Mucosa of descending colon (tissue), 3 donors: ENCODE results near the gene ENAH. TPM values are rescaled to one million over a fixed set of nuclear protein-coding genes. Genes with fewer than 3 reads are reported as not detected.

Source experiments
- ATAC-seq: fragments of 200-7000 bp; cut with Tn5 transposase; one replicate; pipeline ENCODE4 v1.9.1; 2020; ENCODE audit warnings: mild to moderate bottlenecking, moderate library complexity
- DNase-seq, 3 donors: peaks; one replicate each; pipeline ENCODE4 v3.0.0-alpha.2; 2020
- H3K36me3 ChIP-seq: fragments of 200-600 bp; one replicate; pipeline ENCODE4 v1.8.0; 2021; ENCODE audit warnings: low read depth, mild to moderate bottlenecking
- H3K4me1 ChIP-seq: fragments of 200-600 bp; one replicate; pipeline ENCODE4 v1.8.0; 2021; ENCODE audit warnings: low read depth, mild to moderate bottlenecking
- H3K4me3 ChIP-seq: fragments of 200-600 bp; one replicate; pipeline ENCODE4 v1.8.0; 2021; ENCODE audit warnings: mild to moderate bottlenecking
- H3K9me3 ChIP-seq: fragments of 200-600 bp; one replicate; pipeline ENCODE4 v1.8.0; 2021; ENCODE audit warnings: mild to moderate bottlenecking
- CTCF ChIP-seq: fragments of 200-600 bp; IDR thresholded peaks from one replicate; pipeline ENCODE4 v1.8.0; 2022; ENCODE audit warnings: antibody characterized with exemption, mild to moderate bottlenecking
- intact Hi-C, 2 donors: fragments of 100-400 bp; cut with DNase I in 1 of 2; cut with micrococcal nuclease in 1 of 2; formaldehyde crosslinking; loops; one replicate each; pipeline versions ENCODE4 v1.11.0 to v1.11.1; 2022; cut with DNase I, micrococcal nuclease
- total RNA-seq, 3 donors: library from RNA; stranded (reverse); fragmentation: NEBNext Ultra II Directional in 2 of 3; extraction: Animal tissue kit (Norgen Biotek cat#: 25700) in 2 of 3; gene quantifications; one replicate each; pipeline versions ENCODE4 v1.2.1 to v1.2.4, GENCODE V29; 2021 to 2023
- donor health status: DM: no; HTN: no; CAD: no; lungs with moderate emphysema.
- donor health status: DM: no; HTN: no; CAD: no.
- donor health status: DM: no; HTN: yes; CAD: no.

The ENAH gene
- total RNA-seq, 3 donors from 2014 or later, result 17.6 to 130 (median 41.3) TPM

DNA sequence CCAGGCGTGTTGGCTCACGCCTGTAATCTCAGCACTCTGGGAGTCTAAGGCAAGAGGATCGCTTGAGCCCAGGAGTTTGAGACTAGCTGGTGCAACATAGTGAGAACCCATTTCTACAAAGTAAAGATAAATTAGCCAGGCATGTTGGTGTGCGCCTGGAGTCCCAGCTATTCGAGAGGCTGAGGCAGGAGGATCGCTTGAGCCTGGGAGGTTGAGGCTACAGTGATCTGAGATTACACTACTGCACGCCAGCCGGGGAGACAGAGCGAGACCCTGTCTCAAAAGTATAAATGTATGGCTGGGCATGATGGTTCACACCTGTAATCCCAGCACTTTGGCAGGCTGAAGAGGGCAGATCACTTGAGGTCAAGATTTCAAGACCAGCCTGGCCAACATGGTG lies 173.6 kb downstream of the ENAH start:
- ATAC-seq (no peak), DNase-seq (no peak)
- intact Hi-C loops, result loop anchor here (5.0 to 10.0 kb wide), 3 partner anchors 293 to 495 kb away; no protein-coding TSS in a partner anchor
- H3K36me3 ChIP-seq, result no peaks in the 10 kb centered on the region
- peaks cover 5% of the 10 kb centered on the region for H3K4me1 ChIP-seq
- no peaks in the 10 kb centered on the region for H3K9me3 ChIP-seq
- no peak overlapping the region for H3K4me3 ChIP-seq
- no peak for TF ChIP-seq CTCF

- no peaks in the 10 kb centered on the region for H3K9me3 ChIP-seq
- DNase-seq (no peak), ATAC-seq (no peak)
- no peak overlapping the region for H3K4me3 ChIP-seq
- peaks cover 8% of the 10 kb centered on the region for H3K4me1 ChIP-seq
- H3K36me3 ChIP-seq, result no peaks in the 10 kb centered on the region
- no peak for TF ChIP-seq CTCF
- intact Hi-C loops, result loop anchor here (5.0 to 10.0 kb wide), 3 partner anchors 295 to 497 kb away; no protein-coding TSS in a partner anchor
These were observed 175.5 kb downstream of the ENAH start for GRCh38 chr1:225477296-225477911.

DNA sequence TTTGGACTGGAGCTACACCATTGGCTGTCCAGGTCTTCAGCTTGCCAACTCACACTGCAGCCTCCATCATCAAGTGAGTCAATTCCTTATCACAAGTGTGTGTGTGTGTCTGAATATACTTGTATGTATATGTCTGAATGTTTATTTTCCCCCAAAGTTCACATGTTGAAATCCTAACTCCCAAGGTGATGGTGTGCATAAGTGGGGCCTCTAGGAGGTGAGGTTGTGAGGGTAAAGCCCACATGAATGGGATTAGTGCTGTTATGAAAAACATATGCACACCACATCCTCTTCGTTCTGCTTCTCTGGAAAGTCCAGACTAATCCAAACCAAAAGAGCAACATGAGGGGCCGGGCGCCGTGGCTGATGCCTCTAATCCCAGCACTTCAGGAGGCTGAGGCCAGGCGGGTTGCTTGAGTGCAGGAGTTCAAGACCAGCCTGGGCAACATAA lies 176.4 kb downstream of the ENAH start:
- no peaks in the 10 kb centered on the region for H3K36me3 ChIP-seq
- peaks cover 8% of the 10 kb centered on the region for H3K4me1 ChIP-seq
- DNase-seq, result no peak
- H3K9me3 ChIP-seq, result no peaks in the 10 kb centered on the region
- no peak for TF ChIP-seq CTCF
- no peak for ATAC-seq
- H3K4me3 ChIP-seq, result no peak overlapping the region
- intact Hi-C loops, result loop anchor here (5.0 to 10.0 kb wide), 3 partner anchors 296 to 498 kb away; no protein-coding TSS in a partner anchor

DNA sequence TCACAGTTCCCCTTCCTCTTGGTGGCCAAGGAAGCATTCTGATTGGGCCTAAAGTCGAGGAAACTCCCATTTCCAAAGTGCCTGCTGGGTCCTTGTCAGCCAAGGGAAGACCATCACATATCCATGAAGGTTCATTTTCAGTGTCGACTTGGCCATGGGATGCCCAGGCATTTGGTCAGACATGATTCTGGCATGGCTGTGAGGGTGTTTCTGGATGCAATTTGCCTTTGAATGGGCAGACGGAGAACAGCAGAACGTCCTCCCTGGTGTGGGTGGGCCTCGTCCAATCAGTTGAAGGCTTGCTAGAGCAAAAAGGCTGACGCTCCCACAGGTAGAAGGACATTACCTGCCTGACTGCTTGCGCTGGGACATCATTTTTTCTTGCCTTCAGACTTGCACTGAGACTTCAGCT lies 176.8 kb downstream of the ENAH start:
- no peaks in the 10 kb centered on the region for H3K36me3 ChIP-seq
- ATAC-seq (no peak), DNase-seq (no peak)
- intact Hi-C loops, result loop anchor here (5.0 to 10.0 kb wide), 3 partner anchors 296 to 499 kb away; no protein-coding TSS in a partner anchor
- TF ChIP-seq CTCF, result no peak
- no peak overlapping the region for H3K4me3 ChIP-seq
- H3K4me1 ChIP-seq, result peaks cover 8% of the 10 kb centered on the region
- no peaks in the 10 kb centered on the region for H3K9me3 ChIP-seq

DNA sequence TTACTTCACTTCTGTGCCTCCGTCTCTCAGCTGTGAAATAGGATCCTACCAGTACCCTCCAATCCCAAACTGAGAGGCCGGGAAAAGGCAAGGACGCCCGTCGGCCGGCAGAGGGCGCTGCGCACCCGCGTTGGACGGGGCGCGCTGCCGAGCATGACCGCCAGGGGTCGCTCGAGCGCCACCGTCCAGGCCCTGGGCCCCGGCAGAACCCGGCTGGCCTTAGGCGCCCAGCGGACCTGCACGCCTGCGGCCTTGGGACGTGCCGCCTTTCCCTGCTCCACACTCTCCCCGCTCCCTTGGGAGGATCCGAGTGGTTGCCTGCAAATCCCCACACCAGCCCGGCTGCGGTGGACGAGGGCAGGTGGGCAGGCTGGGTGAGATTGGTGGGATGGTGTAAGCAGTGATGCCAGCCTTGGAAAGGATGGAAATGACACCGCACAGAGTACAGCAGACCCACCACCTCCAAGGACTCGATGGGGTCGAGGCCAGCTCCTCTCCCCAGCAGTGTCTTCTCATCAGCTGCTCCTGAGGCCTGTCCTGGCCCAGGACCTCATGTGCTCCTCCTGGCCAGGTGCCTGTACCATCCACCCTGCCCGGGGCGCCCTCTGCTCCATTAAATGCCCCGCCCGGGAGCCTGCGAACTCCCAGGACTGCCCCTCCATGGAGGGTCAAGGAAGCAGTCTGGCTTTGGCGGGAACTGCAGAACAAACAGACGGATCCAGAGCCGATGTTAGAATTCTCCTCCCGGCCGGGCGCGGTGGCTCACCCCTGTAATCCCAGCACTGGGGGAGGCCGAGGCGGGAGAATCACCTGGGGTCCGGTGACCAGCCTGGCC lies 177.7 kb downstream of the ENAH start:
- intact Hi-C loops, result loop anchor here (5.0 to 10.0 kb wide), 3 partner anchors 297 to 500 kb away; no protein-coding TSS in a partner anchor
- H3K4me3 ChIP-seq, result no peak overlapping the region

More for the DNA sequence above, 177.7 kb downstream of the ENAH start:
- Histone ChIP-seq H3K36me3 (no peaks in the 10 kb centered on the region), H3K9me3 (no peaks in the 10 kb centered on the region), H3K4me1 (peaks cover 8% of the 10 kb centered on the region)
- peak; percentile 100 for TF ChIP-seq CTCF
- peak; percentile 99 for ATAC-seq
- peak; percentile 47 to 85 (median 80) for DNase-seq
